ENCODE results near the gene SPTBN4.

GRCh38 chr19:40617961-40618360, 151.2 kb downstream of the SPTBN4 start:
- TF ChIP-seq YY1 (IDR thresholded peaks at IDR 0.05; ENCODE audit: insufficient read depth, insufficient read length) (no peak), ZNF274 (IDR thresholded peaks at IDR 0.05; ENCODE audit: low read depth, low read length) (no peak)

Data from NT2/D1 (cell line).